ENCODE data around the gene TNFSF8.

GRCh38 chr9:114972510-114973136 lies 42.2 kb upstream of the TNFSF8 start:
- TF ChIP-seq ATF2 (tag by site-specific recombination; IDR thresholded peaks at IDR 0.05; ENCODE audit: low read depth) = no peak
- TF ChIP-seq, protein P1, sequence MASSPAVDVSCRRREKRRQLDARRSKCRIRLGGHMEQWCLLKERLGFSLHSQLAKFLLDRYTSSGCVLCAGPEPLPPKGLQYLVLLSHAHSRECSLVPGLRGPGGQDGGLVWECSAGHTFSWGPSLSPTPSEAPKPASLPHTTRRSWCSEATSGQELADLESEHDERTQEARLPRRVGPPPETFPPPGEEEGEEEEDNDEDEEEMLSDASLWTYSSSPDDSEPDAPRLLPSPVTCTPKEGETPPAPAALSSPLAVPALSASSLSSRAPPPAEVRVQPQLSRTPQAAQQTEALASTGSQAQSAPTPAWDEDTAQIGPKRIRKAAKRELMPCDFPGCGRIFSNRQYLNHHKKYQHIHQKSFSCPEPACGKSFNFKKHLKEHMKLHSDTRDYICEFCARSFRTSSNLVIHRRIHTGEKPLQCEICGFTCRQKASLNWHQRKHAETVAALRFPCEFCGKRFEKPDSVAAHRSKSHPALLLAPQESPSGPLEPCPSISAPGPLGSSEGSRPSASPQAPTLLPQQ (tag by site-specific recombination; IDR thresholded peaks at IDR 0.05) = no peak
- TF ChIP-seq, protein P2, sequence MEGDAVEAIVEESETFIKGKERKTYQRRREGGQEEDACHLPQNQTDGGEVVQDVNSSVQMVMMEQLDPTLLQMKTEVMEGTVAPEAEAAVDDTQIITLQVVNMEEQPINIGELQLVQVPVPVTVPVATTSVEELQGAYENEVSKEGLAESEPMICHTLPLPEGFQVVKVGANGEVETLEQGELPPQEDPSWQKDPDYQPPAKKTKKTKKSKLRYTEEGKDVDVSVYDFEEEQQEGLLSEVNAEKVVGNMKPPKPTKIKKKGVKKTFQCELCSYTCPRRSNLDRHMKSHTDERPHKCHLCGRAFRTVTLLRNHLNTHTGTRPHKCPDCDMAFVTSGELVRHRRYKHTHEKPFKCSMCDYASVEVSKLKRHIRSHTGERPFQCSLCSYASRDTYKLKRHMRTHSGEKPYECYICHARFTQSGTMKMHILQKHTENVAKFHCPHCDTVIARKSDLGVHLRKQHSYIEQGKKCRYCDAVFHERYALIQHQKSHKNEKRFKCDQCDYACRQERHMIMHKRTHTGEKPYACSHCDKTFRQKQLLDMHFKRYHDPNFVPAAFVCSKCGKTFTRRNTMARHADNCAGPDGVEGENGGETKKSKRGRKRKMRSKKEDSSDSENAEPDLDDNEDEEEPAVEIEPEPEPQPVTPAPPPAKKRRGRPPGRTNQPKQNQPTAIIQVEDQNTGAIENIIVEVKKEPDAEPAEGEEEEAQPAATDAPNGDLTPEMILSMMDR (tag by site-specific recombination; IDR thresholded peaks at IDR 0.05) = no peak
- TF ChIP-seq ZNF274 (IDR thresholded peaks at IDR 0.05; ENCODE audit: low read length) = no peak
- no peak for TF ChIP-seq ZNF274 (tag by site-specific recombination; IDR thresholded peaks at IDR 0.05; ENCODE audit: borderline replicate concordance)
- no peak for TF ChIP-seq ZNF548 (tag by site-specific recombination; IDR thresholded peaks at IDR 0.05)
- no peak for TF ChIP-seq ZNF211 (tag by site-specific recombination; IDR thresholded peaks at IDR 0.05; ENCODE audit: low read depth)
